ENCODE measurements around the gene PLPPR1. TPM values are rescaled to one million over a fixed set of nuclear protein-coding genes. Genes with fewer than 3 reads are reported as not detected.

PLPPR1 gene
- total and polyA plus RNA-seq, 2 donors (not counting 3 experiments of a cell fraction or from before 2014, with no cell fraction given): 0.18 to 0.50 TPM

DNA sequence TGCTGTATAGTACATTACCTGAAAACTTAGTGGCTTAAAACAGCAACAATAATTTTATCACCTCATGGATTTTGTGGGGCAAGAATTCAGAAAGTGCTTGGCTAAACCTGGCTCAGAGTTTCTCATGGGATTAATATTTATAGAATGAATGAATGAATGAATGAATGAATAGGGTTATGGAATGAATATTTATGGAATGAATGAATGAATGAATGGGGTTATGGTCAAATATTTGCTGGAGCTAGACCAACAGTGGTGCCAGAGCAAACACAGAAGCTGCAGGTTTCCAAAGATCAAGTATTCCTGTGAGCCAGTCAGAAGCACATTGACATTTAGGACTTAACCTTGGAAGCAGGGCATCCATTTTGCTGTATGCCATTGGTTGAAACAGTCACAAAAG is 35.7 kb downstream of the PLPPR1 start:
- H3K4me3 ChIP-seq (replicated peaks in 1 of 3; ENCODE audit: insufficient read depth in 1 of 3, low read depth in 1 of 3, low read length in 3 of 3): no peak overlapping the region
- ChIA-PET POLR2A (no interaction called here), CTCF (no interaction called here)
- H3K4me2 ChIP-seq (ENCODE audit: insufficient read depth, low read length): no peak overlapping the region
- H3K36me3 ChIP-seq (ENCODE audit: control insufficient read depth in 2 of 2, extremely low read depth in 1 of 2, insufficient read depth in 2 of 2, low read length in 2 of 2): no peaks in the 10 kb centered on the region
- H3K9ac ChIP-seq (replicated peaks; ENCODE audit: extremely low read depth, insufficient read depth, low read length): no peak overlapping the region
- DNase-seq (ENCODE audit: low read depth, low spot score): no peak
- H3K27me3 ChIP-seq (ENCODE audit: control insufficient read depth in 2 of 2, insufficient read depth in 2 of 2, low read length in 2 of 2): peaks cover 0 to 1% of the 10 kb centered on the region in 2 experiments
- TF ChIP-seq POLR2A (IDR thresholded peaks at IDR 0.05; ENCODE audit: low read depth, low read length) (no peak), MYC (IDR thresholded peaks at IDR 0.05; ENCODE audit: low read depth, low read length) (no peak), CTCF (IDR thresholded peaks at IDR 0.05; ENCODE audit: extremely low read depth in 1 of 2, insufficient read depth in 1 of 2, low read depth in 1 of 2, low read length in 2 of 2) (no peak), GATA2 (IDR thresholded peaks at IDR 0.05; ENCODE audit: insufficient read depth, insufficient read length, low read depth, low read length) (no peak), FOS (IDR thresholded peaks at IDR 0.05; ENCODE audit: borderline replicate concordance, insufficient read depth, low read length) (no peak), POLR2AphosphoS5 (IDR thresholded peaks at IDR 0.05; ENCODE audit: insufficient read depth, low read depth, low read length) (no peak), EZH2 (IDR thresholded peaks at IDR 0.05; ENCODE audit: borderline replicate concordance, low read depth, low read length, severe bottlenecking) (no peak), JUN (IDR thresholded peaks at IDR 0.05; ENCODE audit: borderline replicate concordance, insufficient read depth, insufficient read length, low read depth) (no peak)
- TF ChIP-seq, protein P1, sequence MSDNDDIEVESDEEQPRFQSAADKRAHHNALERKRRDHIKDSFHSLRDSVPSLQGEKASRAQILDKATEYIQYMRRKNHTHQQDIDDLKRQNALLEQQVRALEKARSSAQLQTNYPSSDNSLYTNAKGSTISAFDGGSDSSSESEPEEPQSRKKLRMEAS (IDR thresholded peaks at IDR 0.05; ENCODE audit: insufficient read depth, insufficient read length): no peak
- intact Hi-C loops (cut with micrococcal nuclease) (no loop called here), dilution Hi-C loops (cut with MboI; ENCODE audit: extremely low pct_ligation_motif_present, low sequenced_read_pairs) (no loop called here)
- no peak for FAIRE-seq
- no peaks in the 10 kb centered on the region for H3K9me3 ChIP-seq (replicated peaks; ENCODE audit: control insufficient read depth, insufficient read depth, low read length)
- H4K20me1 ChIP-seq (replicated peaks; ENCODE audit: control insufficient read depth, extremely low read depth, insufficient read depth, low read length): no peaks in the 10 kb centered on the region
- no peak overlapping the region for H3K27ac ChIP-seq (ENCODE audit: insufficient read depth, low read depth, low read length)
- no peak overlapping the region for H2AFZ ChIP-seq (ENCODE audit: low read depth, low read length)
- no peaks in the 10 kb centered on the region for H3K4me1 ChIP-seq (ENCODE audit: control insufficient read depth, extremely low read depth, insufficient read depth, low read length)
- H3K79me2 ChIP-seq (ENCODE audit: control insufficient read depth, insufficient read depth, low read length): no peaks in the 10 kb centered on the region
- H3K9me1 ChIP-seq (replicated peaks; ENCODE audit: control insufficient read depth, extremely low read depth, insufficient read depth, low read length): no peaks in the 10 kb centered on the region
- no TSS peak for BruUV-seq (replicated peaks)
